AG08396 (cell line): ENCODE results near the gene TUBGCP2.

ENCODE experiments used
- DNase-seq: peaks from one replicate; pipeline ENCODE4 v3.0.0; 2012; ENCODE audit warnings: low spot score, mixed read lengths

Gene TUBGCP2

GRCh38 chr10:133341983-133342382 is 33.3 kb upstream of the TUBGCP2 start:
- no peak for DNase-seq

GRCh38 chr10:133339708-133340380 is 31.2 kb upstream of the TUBGCP2 start:
- no peak for DNase-seq

- DNase-seq: no peak
Observed at GRCh38 chr10:133338080-133339071, 29.7 kb upstream of the TUBGCP2 start.

GRCh38 chr10:133337370-133337725 is 28.7 kb upstream of the TUBGCP2 start:
- no peak for DNase-seq

- no peak for DNase-seq
Observed at GRCh38 chr10:133336577-133337369, 28.1 kb upstream of the TUBGCP2 start, which contains the start of gene CALY. Gene CALY, minus strand, starts transcription at chr10:133336896. Its CDS starts 7,907 bp downstream, at chr10:133328989.

- no peak for DNase-seq
Observed at GRCh38 chr10:133336118-133336576, 27.5 kb upstream of the TUBGCP2 start.

GRCh38 chr10:133335246-133336117 is 26.8 kb upstream of the TUBGCP2 start:
- DNase-seq: peak; percentile 89

- peak; percentile 71 for DNase-seq
Observed at GRCh38 chr10:133334503-133335245, 26.0 kb upstream of the TUBGCP2 start.

GRCh38 chr10:133332936-133333699 is 24.4 kb upstream of the TUBGCP2 start:
- no peak for DNase-seq

GRCh38 chr10:133329491-133330202 is 21.0 kb upstream of the TUBGCP2 start:
- peak; percentile 91 for DNase-seq

- DNase-seq: no peak
Observed at GRCh38 chr10:133328358-133329343, 20.0 kb upstream of the TUBGCP2 start.

GRCh38 chr10:133327651-133328357 is 19.1 kb upstream of the TUBGCP2 start:
- no peak for DNase-seq

- no peak for DNase-seq
Observed at GRCh38 chr10:133326745-133327650, 18.3 kb upstream of the TUBGCP2 start.

GRCh38 chr10:133326223-133326551 is 17.5 kb upstream of the TUBGCP2 start:
- no peak for DNase-seq

- DNase-seq: no peak
Observed at GRCh38 chr10:133325440-133326222, 17.0 kb upstream of the TUBGCP2 start.
